ENCODE results near the gene ALPI.
"Not testable (repeated sequence)": the region's sequence is repeated elsewhere in the genome, so short reads cannot be mapped to it uniquely, and the experiment has no call there.

The ALPI gene

DNA sequence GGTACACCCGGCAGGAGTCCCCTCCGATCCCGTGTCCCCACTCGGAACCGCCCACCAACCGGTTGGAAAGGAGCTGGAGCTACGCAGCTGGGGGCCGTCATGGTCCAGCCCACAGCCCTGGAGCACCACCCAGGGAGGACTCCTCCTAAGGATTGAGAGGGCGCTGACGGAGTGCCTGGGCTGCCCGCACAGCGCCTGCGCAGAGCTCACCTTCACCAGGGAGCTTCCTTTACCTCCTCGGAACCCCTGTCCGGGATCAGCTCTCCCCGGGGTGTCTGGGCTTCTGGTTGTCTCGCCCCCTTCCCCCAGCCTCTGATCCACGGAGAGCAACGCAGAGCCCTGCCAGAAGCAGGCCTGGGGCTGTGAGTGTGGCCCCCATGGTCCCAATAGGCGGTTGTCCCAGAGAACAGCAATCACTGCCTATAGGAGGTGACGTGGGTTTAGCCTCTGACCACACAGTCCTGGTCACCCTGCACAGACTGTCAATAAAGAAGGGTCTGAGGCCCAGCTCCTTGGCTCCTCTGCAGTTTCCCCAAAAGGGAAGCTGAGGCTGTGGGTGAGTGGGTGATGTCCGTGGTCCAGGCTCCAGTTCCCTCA is 34.7 kb upstream of the ALPI start:
- no peak for DNase-seq

DNA sequence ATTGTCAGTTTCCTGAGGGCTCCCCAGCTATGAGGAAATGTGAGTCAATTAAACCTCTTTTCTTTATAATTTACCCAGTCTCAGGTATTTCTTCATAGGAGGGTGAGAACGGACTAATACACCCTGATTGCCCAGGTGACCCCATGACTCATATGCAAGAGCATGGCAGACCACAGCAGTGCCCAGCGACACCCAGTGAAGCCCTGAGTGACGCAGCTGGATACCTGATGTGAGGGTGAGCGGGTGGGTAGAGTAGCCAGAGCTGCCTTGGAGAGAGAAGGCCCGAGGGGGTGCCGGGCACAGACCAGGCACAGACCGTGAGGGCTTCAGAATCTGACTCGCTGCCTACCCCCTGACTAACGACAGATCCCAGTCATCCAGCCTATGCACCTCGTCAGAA is 33.9 kb upstream of the ALPI start:
- DNase-seq = no peak

GRCh38 chr2:232422996-232423395 is 33.0 kb upstream of the ALPI start:
- DNase-seq = peak; percentile 61

DNA sequence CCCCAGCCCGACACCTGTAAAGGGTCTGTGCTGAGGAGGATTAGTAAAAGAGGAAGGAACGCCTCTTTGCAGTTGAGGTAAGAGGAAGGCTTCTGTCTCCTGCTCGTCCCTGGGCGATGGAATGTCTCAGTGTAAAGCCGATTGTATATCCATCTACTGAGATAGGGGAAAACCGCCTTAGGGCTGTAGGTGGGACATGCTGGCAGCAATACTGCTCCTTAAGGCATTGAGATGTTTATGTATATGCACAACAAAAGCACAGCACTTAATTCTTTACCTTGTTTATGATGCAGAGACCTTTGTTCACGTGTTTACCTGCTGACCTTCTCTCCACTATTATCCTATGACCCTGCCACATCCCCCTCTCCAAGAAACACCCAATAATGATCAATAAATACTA is 32.5 kb upstream of the ALPI start:
- DNase-seq = peak; percentile 40

- no peak for DNase-seq
Observed at GRCh38 chr2:232431705-232432590, 24.0 kb upstream of the ALPI start.

GRCh38 chr2:232432598-232433184 is 23.3 kb upstream of the ALPI start:
- DNase-seq = peak; percentile 48

GRCh38 chr2:232433622-232434021 is 22.3 kb upstream of the ALPI start:
- not testable (repeated sequence) for DNase-seq

- no peak for DNase-seq
Observed at GRCh38 chr2:232434091-232434490, 21.9 kb upstream of the ALPI start.

GRCh38 chr2:232434563-232435374 is 21.2 kb upstream of the ALPI start:
- DNase-seq = no peak

- no peak for DNase-seq
Observed at GRCh38 chr2:232435375-232435648, 20.6 kb upstream of the ALPI start.

GRCh38 chr2:232435805-232436204 is 20.1 kb upstream of the ALPI start:
- DNase-seq = no peak

DNA sequence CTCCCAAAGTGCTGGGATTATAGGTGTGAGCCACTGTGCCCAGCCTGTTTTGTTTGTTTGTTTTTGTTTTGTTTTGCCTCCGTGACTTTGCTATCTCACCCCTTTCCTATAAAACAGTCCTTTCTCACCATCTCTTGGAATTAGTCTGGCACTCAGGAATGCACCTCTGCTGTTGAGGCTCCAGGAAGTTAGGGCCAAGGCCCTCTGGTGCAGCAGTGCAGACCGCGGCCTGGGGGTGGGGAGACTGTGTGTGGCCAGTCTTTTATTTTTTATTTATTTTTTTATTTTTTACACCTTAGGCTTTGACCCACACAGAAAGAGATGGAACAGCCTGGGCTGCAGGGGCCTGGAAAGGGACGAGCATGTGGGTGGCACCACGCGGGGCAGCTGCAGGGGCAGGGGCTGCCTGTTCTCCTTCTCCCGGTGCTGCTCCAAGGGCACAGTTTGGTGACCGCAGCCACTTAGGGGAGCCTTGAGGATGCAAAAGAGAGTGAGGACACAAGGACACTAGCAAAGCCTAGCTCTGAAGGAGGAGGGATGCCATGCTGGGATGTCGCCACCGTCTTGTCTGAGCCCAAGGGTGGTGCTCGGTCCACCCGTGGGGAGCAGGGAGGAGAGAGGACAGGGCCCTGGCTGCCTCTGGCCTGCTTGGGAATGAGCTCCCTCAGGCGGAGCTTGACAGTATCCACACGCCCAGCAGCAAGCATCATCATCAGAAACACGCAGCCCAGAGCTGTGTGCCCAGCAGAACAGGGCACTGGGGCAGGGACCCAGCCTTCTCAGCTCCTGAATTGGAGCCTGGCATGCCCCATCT is 19.4 kb upstream of the ALPI start:
- no peak for DNase-seq

DNA sequence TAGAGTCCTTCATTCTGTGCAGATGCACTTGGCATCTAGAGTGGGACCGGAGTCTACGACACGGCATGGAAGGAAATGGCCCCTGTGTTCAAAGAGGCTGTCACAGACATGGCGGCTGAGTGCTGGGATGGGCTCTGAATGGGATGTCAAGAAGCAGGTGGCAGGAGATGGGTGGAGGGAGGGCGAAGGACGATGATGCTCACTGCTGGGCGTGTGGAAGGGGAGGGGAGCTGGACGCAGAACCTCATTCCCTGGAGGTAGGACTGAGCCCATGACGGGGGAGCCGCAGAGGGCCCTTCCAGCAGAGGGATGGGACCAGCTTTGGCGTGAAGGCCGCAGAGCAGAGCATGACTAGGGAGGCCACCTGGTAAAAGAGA is 18.8 kb upstream of the ALPI start:
- no peak for DNase-seq

DNA sequence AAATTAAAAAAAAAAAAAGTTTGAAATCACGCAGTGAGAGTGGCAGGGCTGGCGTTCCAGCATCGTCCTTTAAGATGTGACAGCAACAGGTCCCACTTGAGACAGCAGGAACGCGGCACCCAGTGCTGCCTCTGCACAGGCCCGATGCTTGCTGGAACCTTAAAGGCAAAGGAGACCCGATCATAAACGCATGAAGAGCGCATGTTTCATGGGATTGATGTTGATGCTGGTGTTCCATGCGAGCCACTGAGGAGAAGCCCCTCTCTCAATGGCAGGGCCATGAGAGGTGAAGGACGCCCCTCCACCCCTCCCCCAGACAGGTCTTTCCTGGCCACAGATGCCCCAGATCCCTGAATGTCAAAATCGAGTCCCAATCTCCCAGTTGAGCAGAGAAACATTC is 17.9 kb upstream of the ALPI start:
- DNase-seq = no peak

DNA sequence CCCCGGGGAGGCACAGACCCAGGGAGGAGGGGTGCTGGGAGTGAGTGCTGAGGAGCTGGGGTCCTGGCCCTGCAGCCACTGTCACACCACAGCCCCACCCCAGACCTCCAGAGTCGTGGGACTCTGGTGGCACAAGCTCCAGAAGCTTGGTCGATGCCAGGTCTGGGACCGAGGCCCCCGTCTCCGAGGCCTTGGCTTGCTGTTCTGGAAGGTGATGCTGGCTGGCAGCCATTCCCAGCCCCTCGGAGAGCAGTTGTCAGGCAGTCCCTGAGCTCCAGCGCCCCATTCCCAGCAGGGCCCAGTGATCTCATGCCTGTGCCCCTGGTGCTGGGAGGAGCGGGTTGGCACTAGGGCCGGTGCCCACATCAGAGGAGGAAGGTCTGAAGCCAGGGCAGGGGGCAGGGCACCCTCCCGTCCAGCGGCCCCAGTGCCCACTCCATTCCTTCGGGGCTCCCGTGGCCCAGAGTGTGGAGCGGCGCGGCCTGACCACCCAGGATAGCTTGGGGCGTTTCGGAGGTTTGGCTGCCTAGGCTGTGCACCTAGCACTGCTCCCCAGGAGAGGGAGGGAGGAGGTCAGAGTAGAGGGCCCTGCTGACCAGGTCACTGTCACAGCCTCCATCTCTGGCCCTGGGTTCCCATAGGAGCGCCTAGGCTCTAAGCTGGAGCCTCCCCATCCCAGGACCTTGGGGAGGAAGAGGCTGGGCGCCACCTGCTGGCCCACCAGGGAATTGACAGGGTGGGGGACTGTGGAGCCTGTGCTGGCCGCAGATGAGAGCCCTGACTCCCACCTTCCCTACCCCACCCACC is 16.8 kb upstream of the ALPI start:
- DNase-seq = peak; percentile 74

DNA sequence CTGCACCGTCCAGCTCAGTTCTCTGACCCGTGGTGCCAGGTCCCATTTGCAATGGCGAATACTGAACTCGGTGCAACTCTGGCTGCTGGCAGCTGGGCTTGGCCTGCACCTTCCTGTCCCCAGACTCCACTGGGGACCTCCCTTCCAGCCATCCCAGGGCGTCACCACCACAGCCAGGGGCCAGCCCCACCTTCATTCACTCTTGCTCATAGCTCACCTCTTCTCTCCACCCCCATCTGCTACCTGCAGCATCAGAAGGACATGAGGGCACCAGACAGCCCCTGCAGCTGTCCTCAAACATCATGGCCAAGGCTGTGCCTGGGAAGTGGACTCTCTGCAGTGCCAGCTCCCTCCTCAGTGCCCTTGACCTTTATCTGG is 16.2 kb upstream of the ALPI start:
- DNase-seq = no peak

DNA sequence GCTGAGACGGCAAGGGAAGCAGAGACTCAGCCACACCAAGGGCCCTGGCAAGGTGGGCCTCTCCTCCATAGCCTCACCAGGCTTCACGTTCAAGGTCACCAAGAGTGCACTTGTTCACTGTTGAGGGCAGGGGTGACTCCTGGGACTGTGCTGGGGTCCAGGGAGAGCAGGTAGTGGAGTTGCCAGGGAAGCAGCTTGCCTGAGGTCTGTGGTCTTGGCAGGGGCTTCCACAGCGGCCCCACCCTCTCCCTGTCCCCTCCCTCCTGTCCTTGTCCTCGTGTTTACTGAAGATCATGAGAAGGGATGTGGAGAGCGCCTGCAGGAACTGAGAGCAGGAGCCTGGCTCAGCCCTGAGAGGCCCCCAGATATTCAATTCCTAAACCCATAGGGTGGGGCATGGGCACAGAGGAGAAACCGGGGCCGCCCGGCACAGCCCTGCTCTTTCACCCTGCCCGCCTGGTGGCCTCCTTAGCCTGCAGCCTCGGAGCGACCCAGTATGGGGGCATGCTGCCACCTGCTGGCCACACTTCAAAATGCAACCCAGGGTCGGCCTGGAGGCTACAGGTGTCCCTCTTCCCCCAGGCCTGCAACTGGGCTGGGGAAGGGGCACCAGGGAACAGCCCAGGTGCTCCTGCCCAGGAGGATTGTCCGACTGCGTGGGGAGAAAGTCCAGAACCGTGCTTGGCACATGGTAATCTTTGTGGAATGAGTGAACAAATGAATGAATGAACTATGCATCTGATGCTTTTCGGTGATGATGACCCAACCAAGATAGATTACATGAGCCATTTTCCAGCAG is 15.5 kb upstream of the ALPI start:
- peak; percentile 89 for DNase-seq

GRCh38 chr2:232441147-232441651 is 14.8 kb upstream of the ALPI start:
- DNase-seq = no peak

GRCh38 chr2:232441922-232442321 is 14.0 kb upstream of the ALPI start:
- DNase-seq = not testable (repeated sequence)

- DNase-seq = not testable (repeated sequence)
Observed at GRCh38 chr2:232442431-232442830, 13.5 kb upstream of the ALPI start.

- DNase-seq = not testable (repeated sequence)
Observed at GRCh38 chr2:232443047-232443446, 12.9 kb upstream of the ALPI start.

All from NCI-H82 (cell line).